Mesodermal cell (in vitro differentiated cells): ENCODE measurements around the gene FAM98B.
"Not testable (repeated sequence)": the region's sequence is repeated elsewhere in the genome, so short reads cannot be mapped to it uniquely, and the experiment has no call there.

ENCODE experiments used
- H3K27ac ChIP-seq: 2 replicates; pipeline ENCODE4 v1.7.0; 2013; ENCODE audit warnings: mild to moderate bottlenecking, low read depth, low read length, moderate library complexity; ENCODE audit not compliant: severe bottlenecking
- H3K36me3 ChIP-seq: 2 replicates; pipeline ENCODE4 v1.7.1; 2013; ENCODE audit warnings: mild to moderate bottlenecking, low read length, moderate library complexity; ENCODE audit not compliant: control insufficient read depth, insufficient read depth
- H3K4me1 ChIP-seq: one replicate; pipeline ENCODE4 v1.7.1; 2013; ENCODE audit warnings: mild to moderate bottlenecking, low read length; ENCODE audit not compliant: insufficient read depth, control insufficient read depth, poor library complexity, severe bottlenecking
- H3K4me3 ChIP-seq: 2 replicates; pipeline ENCODE4 v1.7.0; 2013; ENCODE audit warnings: low read length, control low read depth, mild to moderate bottlenecking; ENCODE audit not compliant: insufficient read depth, poor library complexity, severe bottlenecking; ENCODE audit errors: extremely low read depth
- H3K9me3 ChIP-seq: 2 replicates; pipeline ENCODE4 v1.7.1; 2013; ENCODE audit warnings: mild to moderate bottlenecking, low read length, moderate library complexity; ENCODE audit not compliant: control insufficient read depth
- WGBS, 2 experiments: methylation state at CpG; one replicate each; pipeline ENCODE4 v1.1.5; 2013; ENCODE audit warnings: missing lambda C conversion rate in 2 of 2; ENCODE audit not compliant: insufficient coverage in 2 of 2; 5-methylcytosine and 5-hydroxymethylcytosine counted together

FAM98B gene

DNA sequence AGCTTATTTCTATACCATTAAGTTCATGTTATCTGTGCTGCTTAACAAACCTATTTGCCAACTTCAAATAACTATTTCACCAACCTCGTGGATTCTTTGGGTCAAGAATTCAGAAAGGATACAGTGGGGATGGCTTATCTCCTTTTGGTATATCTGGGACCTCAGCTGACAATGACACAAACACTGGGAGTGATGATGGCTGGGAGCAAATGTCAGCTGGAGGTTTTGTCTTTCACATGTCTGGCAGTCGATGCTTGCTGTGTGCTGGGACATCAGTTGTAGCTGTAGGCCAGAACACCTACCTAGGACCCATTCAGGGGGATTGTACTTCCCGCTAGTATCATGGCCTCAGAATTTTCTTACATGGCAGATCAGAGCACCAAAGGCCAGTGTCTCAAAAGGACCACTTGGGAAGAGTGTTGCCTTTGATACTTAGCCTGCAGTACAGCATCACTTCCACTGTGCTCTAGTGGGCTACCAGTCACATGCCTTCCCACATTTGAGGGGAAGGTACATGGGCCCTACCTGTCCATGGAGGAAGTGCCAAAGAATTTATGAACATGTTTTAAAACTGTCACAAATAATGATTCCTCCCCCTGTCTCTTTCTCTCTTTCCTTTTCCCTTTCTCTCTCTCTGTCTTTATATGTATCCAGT is 23.7 kb upstream of the FAM98B start:
- no peaks in the 10 kb centered on the region for H3K4me1 ChIP-seq
- 86 to 92% methylated on average over 2 of the region's 3 CpGs for WGBS, 2 experiments
- H3K36me3 ChIP-seq = no peaks in the 10 kb centered on the region

DNA sequence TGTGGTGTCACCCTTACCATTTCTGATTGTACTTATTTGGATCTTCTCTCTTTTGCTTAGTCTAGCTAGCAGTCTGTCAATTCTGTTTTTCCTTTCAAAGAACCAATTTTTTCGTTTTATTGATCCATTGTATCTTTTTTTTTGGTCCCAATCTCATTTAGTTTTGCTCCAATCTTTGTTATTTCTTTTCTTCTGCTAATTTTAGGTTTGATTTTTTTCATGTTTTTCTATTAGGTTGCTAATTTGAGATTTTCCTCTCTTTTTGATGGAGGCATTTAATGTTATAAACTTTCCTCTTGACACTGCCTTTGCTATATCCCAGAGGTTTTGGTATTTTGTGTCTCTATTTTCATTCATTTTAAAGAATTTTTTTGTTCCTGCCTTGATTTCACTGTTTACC is 16.9 kb upstream of the FAM98B start:
- Histone ChIP-seq H3K36me3 (no peaks in the 10 kb centered on the region), H3K4me1 (no peaks in the 10 kb centered on the region), H3K27ac (no peak overlapping the region), H3K9me3 (no peaks in the 10 kb centered on the region), H3K4me3 (no peak overlapping the region)
- no CpG with 5 or more reads among the region's 1 CpG for WGBS, 2 experiments

More for the DNA sequence above, 23.7 kb upstream of the FAM98B start:
- Histone ChIP-seq H3K4me3 (no peak overlapping the region), H3K9me3 (no peaks in the 10 kb centered on the region), H3K27ac (no peak overlapping the region)

DNA sequence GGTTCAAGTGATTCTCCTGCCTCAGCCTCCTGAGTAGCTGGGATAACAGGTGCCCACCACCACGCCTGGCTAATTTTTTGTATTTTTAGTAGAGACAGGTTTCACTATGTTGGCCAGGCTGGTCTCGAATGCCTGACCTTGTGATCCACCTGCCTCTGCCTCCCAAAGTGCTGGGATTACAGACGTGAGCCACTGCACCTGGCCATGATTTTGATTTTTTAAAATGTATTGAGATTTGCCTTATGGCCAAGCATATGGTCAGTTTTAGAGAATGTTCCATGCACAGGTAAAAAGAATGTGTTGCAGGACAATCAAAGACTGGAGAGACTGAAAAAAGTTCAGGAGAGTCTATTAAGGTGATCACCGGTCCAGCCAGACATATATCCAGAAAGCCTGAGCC is 16.3 kb upstream of the FAM98B start:
- 81 to 87% methylated on average over 2 to 3 of the region's 4 CpGs for WGBS, 2 experiments
- not testable (repeated sequence) for H3K36me3 ChIP-seq, H3K27ac ChIP-seq, H3K4me3 ChIP-seq, H3K4me1 ChIP-seq, H3K9me3 ChIP-seq

DNA sequence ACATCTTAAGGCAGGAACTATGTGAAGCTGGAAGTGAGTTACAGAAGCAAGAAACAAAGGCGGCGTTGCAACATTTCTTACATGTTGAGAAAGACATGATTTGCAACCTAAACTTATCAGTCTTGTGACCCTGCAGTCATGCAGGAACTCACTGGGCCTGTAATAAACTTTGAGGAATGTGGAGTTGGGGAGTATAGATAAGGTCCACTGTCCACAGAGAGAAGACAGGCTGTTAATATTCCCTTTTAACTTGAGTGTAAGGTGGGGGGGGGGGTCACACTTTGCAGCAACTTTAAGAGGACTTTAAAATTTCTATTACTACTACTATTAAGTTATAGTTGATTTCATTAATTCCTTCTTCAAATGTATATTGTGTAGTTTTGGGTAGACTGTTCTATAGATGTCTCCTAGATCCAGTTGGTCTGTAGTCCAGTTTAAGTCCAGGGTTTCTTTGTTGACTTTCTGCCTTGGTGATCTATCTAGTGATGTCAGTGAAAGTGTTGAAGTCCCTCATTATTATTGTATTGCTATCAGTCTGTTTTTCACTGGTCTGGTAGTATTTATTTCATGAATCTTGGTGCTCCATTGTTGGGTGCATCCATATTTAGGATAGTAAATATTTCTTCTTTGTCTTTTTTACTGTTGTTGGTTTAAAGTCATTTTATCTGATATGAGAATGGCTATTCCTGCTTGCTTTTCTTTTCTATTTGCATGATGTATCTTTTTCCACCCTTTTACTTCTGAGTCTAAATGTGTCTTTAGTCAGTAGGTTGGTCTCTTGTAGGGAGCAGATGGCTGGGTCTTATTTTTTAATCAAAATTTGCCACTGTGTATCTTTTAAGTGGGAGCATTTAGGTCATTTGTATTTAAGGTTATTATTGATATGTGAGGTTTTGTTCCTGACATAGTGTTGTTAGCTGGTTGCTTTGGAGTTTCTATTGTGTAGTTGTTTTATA is 15.6 kb upstream of the FAM98B start:
- Histone ChIP-seq H3K36me3 (no peaks in the 10 kb centered on the region), H3K4me3 (no peak overlapping the region), H3K27ac (no peak overlapping the region), H3K9me3 (no peaks in the 10 kb centered on the region), H3K4me1 (no peaks in the 10 kb centered on the region)
- 80% methylated on average over 2 of the region's 2 CpGs; no CpG with 5 or more reads in 1 of the 2 experiments for WGBS, 2 experiments

DNA sequence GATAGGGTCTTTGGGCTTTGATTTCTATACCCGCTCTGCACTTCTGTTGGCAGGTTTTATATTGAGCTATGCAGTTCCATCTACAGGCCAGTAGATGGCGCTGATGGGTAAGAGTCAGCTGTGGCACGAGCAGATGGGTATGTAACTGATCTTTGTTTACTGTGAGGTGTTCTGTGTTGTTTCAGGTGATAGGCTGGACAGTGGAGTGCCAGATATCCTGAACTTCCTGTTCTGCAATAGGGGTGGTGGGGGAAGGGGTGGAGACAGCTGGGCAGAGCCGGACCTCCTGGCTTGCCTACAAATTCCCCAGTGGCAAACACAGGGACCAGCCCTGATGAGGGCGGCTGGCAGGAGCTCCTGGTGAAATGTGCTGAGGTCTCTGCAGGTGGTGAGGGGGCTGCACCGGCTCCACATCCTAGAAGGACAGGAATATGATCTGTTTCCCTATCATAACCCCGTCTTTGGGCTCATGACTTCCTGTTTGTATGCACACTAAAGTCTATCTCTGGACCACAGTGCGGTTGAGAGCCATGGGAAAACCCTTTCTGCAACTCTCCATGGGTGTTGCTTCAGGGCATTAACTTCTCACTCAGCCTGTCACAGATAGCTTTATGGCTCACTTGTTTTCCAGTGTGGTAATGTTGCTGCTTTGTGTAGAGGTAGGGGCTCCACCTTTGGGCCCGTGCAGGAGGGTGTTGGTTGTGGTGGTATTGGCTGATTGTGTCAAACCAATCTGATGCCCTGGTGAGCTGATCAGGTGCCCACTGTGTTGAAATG is 13.4 kb upstream of the FAM98B start:
- H3K9me3 ChIP-seq = no peaks in the 10 kb centered on the region
- H3K36me3 ChIP-seq = no peaks in the 10 kb centered on the region
- H3K4me1 ChIP-seq = no peaks in the 10 kb centered on the region
- no peak overlapping the region for H3K4me3 ChIP-seq
- H3K27ac ChIP-seq = no peak overlapping the region
- 23 to 27% methylated on average over 7 to 8 of the region's 9 CpGs for WGBS, 2 experiments

DNA sequence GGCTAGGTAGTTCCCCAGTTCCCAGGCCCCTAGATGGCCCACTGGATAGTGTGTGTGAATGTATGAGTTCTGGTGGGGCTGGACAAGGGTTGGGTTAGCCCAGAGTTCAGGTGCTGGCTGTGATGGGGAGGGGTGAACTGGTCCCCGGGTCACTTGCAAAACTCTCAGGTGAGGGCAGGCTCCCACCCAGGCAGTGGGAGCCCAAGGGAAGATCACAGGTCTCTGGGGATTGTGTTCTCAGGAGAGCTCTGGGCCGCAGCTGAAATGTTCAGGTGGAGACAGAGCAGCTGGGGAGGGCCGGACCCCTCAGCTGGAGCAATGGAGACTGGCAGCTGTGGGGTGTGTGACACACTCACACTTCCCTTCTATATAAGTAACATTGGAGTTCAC is 12.8 kb upstream of the FAM98B start:
- no CpG with 5 or more reads among the region's 3 CpGs for WGBS, 2 experiments
- Histone ChIP-seq H3K9me3 (no peaks in the 10 kb centered on the region), H3K4me3 (no peak overlapping the region), H3K27ac (no peak overlapping the region), H3K4me1 (no peaks in the 10 kb centered on the region), H3K36me3 (no peaks in the 10 kb centered on the region)

DNA sequence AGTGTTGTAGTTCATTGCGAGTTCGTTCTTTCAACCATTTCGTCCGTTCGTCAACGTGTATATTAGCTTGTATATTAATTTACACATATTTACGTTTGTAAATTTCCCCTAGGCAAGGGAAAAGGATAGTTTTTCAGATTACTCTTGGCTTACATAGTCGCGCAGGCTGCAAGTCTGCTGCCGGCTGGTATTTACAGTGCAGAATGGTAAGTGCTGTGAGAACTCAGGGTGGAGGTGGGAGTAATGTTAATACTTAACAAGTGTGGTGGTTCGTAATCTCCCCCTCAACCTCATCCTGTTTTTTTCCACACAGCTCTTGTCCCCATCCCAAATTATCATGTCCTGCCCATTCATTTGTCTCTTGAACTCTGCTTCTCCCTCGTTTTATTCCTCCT is 766 bp downstream of the FAM98B start:
- Histone ChIP-seq H3K4me3 (peak overlapping the region; percentile 88), H3K27ac (peak overlapping the region; percentile 79), H3K4me1 (peaks cover 5% of the 10 kb centered on the region), H3K9me3 (no peaks in the 10 kb centered on the region), H3K36me3 (peaks cover 8% of the 10 kb centered on the region)
- 0% methylated on average over 3 of the region's 12 CpGs for WGBS, 2 experiments

DNA sequence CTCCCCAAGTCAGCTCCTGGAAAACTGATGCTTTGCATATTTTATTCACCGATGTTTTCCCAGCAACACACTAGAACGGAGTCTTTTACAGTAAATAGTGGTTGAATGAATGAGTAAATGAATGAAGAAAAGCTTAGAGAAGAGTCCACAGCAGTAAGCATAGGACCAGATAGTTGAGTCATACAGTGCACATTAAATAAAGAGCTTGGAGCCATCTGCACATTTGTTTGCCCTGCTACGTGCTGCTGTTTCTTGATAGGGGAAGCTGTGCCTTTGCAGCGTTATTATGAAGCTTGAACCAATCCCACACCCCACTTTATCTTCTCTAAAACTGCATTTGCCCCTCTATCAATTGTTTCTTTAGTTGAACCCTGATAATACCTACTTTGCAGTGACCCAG is 1.2 kb downstream of the FAM98B start:
- WGBS, 2 experiments = 41 to 50% methylated on average over 2 of the region's 4 CpGs
- H3K27ac ChIP-seq = no peak overlapping the region
- H3K9me3 ChIP-seq = no peaks in the 10 kb centered on the region
- H3K4me3 ChIP-seq = peak overlapping the region; percentile 88
- peaks cover 5% of the 10 kb centered on the region for H3K4me1 ChIP-seq
- peaks cover 8% of the 10 kb centered on the region for H3K36me3 ChIP-seq

DNA sequence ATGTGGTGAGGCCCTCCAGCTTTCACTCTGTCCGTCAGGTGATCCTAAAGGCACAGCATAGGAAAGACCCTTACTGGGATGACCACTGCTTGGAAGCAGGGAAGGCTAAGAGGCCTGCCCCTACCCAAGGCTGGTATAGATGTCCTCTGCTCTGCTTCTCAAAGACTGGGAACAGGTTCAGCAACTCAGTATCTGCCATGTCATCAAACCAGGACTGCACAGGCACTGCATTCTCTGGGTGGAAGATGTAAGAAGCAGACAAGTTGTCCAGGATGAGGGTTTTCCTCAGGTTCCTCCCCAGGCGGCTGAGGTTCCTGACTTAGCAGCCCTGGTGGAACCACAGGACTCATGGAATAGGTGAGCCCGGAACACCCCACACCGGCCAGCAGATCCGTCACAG is 4.7 kb downstream of the FAM98B start:
- H3K4me1 ChIP-seq = peaks cover 5% of the 10 kb centered on the region
- H3K27ac ChIP-seq = no peak overlapping the region
- WGBS, 2 experiments = 95 to 97% methylated on average over 5 of the region's 5 CpGs
- peaks cover 8% of the 10 kb centered on the region for H3K36me3 ChIP-seq
- no peaks in the 10 kb centered on the region for H3K9me3 ChIP-seq
- H3K4me3 ChIP-seq = no peak overlapping the region

DNA sequence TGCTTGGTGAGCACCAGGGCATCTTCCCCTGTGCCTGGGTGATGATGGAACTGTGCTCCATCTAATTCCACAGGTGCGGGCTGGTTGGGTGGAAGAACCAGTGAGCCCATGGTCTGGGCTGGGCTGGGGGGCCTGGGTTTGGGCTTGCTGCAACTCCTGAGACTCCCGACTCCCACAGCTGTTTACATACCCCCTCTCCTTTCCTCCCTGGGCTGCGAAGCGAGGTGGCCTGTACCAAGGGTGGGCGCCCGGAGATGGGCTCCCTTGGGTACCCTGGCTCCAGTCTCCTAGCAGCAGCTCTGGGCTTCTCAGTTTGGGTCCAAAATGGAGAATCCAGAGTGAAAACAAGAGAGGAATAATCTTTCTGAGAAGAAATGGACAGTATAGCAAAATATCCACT is 5.6 kb downstream of the FAM98B start:
- H3K4me1 ChIP-seq = peaks cover 5% of the 10 kb centered on the region
- peaks cover 8% of the 10 kb centered on the region for H3K36me3 ChIP-seq
- no peak overlapping the region for H3K4me3 ChIP-seq
- no peak overlapping the region for H3K27ac ChIP-seq
- WGBS, 2 experiments = 57 to 100% methylated on average over 1 to 4 of the region's 6 CpGs
- H3K9me3 ChIP-seq = no peaks in the 10 kb centered on the region
